ENCODE results near the gene PMF1.

PMF1 gene

DNA sequence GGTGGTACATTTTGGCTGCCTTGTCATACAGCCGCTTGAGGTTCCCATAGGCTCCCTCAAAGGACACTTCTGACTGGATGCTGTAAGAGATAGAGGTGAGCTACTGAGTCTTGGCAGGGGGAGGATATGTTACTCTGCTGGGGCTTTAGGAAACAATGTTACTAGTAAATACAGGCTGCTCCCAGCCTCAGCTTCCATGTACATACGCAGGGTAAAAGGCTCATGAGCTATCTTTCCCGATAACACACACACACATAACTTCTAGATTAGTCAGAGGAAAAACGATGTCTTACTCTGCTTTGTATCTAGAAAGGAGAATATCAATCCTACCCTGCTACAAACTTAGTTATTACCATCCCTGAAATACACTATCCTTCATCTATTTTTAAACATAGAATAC lies 55.5 kb downstream of the PMF1 start:
- H3K4me3 ChIP-seq (ENCODE audit: low read depth, low read length, poor library complexity, severe bottlenecking) = no peak overlapping the region
- H3K9me2 ChIP-seq (ENCODE audit: low read depth, low read length) = no peaks in the 10 kb centered on the region
- H2AFZ ChIP-seq (ENCODE audit: low read length) = no peak overlapping the region
- no peaks in the 10 kb centered on the region for H3K9me3 ChIP-seq (ENCODE audit: low read length)
- H3K27ac ChIP-seq (ENCODE audit: low read depth, low read length, poor library complexity, severe bottlenecking) = no peak overlapping the region
- no peak overlapping the region for H3K9ac ChIP-seq (ENCODE audit: low read length)
- no peaks in the 10 kb centered on the region for H3K4me1 ChIP-seq (ENCODE audit: insufficient read depth, low read length, severe bottlenecking)
- no peaks in the 10 kb centered on the region for H4K20me1 ChIP-seq (ENCODE audit: insufficient read depth, low read length)
- H3F3A ChIP-seq (ENCODE audit: insufficient read depth, low read length) = no peaks in the 10 kb centered on the region
- TF ChIP-seq, protein P1, sequence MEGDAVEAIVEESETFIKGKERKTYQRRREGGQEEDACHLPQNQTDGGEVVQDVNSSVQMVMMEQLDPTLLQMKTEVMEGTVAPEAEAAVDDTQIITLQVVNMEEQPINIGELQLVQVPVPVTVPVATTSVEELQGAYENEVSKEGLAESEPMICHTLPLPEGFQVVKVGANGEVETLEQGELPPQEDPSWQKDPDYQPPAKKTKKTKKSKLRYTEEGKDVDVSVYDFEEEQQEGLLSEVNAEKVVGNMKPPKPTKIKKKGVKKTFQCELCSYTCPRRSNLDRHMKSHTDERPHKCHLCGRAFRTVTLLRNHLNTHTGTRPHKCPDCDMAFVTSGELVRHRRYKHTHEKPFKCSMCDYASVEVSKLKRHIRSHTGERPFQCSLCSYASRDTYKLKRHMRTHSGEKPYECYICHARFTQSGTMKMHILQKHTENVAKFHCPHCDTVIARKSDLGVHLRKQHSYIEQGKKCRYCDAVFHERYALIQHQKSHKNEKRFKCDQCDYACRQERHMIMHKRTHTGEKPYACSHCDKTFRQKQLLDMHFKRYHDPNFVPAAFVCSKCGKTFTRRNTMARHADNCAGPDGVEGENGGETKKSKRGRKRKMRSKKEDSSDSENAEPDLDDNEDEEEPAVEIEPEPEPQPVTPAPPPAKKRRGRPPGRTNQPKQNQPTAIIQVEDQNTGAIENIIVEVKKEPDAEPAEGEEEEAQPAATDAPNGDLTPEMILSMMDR (IDR thresholded peaks at IDR 0.05; ENCODE audit: low read length) = no peak
- TF ChIP-seq EZH2 (IDR thresholded peaks at IDR 0.05; ENCODE audit: borderline replicate concordance, low read length) = no peak
- peaks cover 91% of the 10 kb centered on the region for H3K36me3 ChIP-seq (ENCODE audit: insufficient read depth, low read length)
- H3K27me3 ChIP-seq (ENCODE audit: insufficient read depth, low read length) = no peaks in the 10 kb centered on the region
- no peaks in the 10 kb centered on the region for H3K79me2 ChIP-seq (ENCODE audit: insufficient read depth, low read length)
- no peak overlapping the region for H3K4me2 ChIP-seq (ENCODE audit: low read length)

DNA sequence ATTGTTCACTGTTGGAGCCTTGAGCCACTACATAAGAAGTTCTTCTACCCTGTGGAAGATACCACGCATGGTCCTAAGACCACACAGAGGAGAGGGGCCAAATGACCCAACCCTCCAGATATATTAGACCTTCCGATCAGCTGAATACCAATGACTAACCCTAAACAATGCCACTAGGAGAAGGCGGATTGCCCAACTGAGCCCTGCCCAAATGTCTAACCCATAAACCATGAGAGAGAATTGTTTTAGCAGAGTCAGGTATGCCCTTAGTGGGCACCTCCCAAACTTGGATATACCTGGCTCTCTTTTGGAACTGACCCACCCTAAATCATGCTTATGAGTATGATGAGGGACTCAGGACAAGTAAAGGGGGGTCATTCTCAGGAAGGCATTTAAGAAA lies 57.5 kb downstream of the PMF1 start:
- Histone ChIP-seq H2AFZ (ENCODE audit: low read length) (no peak overlapping the region), H3K4me1 (ENCODE audit: insufficient read depth, low read length, severe bottlenecking) (no peaks in the 10 kb centered on the region), H3K27me3 (ENCODE audit: insufficient read depth, low read length) (no peaks in the 10 kb centered on the region), H3K9me3 (ENCODE audit: low read length) (no peaks in the 10 kb centered on the region), H3K36me3 (ENCODE audit: insufficient read depth, low read length) (peaks cover 93% of the 10 kb centered on the region), H3K4me2 (ENCODE audit: low read length) (no peak overlapping the region), H3K27ac (ENCODE audit: low read depth, low read length, poor library complexity, severe bottlenecking) (no peak overlapping the region), H3K4me3 (ENCODE audit: low read depth, low read length, poor library complexity, severe bottlenecking) (no peak overlapping the region), H4K20me1 (ENCODE audit: insufficient read depth, low read length) (no peaks in the 10 kb centered on the region), H3K9me2 (ENCODE audit: low read depth, low read length) (no peaks in the 10 kb centered on the region), H3K9ac (ENCODE audit: low read length) (no peak overlapping the region), H3F3A (ENCODE audit: insufficient read depth, low read length) (no peaks in the 10 kb centered on the region), H3K79me2 (ENCODE audit: insufficient read depth, low read length) (no peaks in the 10 kb centered on the region)
- TF ChIP-seq EZH2 (IDR thresholded peaks at IDR 0.05; ENCODE audit: borderline replicate concordance, low read length) = no peak
- TF ChIP-seq, protein P1 (IDR thresholded peaks at IDR 0.05; ENCODE audit: low read length) = no peak

DNA sequence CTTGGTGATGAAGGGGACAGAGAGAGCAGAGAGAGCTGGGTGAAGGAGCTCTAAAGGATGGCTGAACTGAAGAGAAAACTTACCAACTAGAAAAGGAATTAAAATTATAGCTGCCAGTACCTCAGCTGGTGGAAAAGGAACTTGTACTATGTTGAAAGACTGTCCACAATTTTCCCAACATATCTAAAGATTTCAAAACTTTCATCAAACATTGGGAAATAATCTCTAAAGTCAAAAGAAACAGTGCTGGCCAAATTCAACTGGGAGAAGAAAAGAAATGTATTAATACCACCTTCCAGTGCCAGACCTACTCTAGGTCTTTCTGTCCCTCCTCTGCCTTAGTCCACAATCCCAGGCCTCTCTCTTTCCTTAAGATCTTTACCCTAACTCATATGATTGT lies 63.7 kb downstream of the PMF1 start:
- H3K9ac ChIP-seq (ENCODE audit: low read length) = no peak overlapping the region
- peaks cover 24% of the 10 kb centered on the region for H3K79me2 ChIP-seq (ENCODE audit: insufficient read depth, low read length)
- no peak overlapping the region for H3K27ac ChIP-seq (ENCODE audit: low read depth, low read length, poor library complexity, severe bottlenecking)
- no peaks in the 10 kb centered on the region for H3K27me3 ChIP-seq (ENCODE audit: insufficient read depth, low read length)
- H3K4me3 ChIP-seq (ENCODE audit: low read depth, low read length, poor library complexity, severe bottlenecking) = no peak overlapping the region
- H4K20me1 ChIP-seq (ENCODE audit: insufficient read depth, low read length) = no peaks in the 10 kb centered on the region
- H3K4me1 ChIP-seq (ENCODE audit: insufficient read depth, low read length, severe bottlenecking) = peaks cover 13% of the 10 kb centered on the region
- no peaks in the 10 kb centered on the region for H3K9me3 ChIP-seq (ENCODE audit: low read length)
- no peak overlapping the region for H2AFZ ChIP-seq (ENCODE audit: low read length)
- no peaks in the 10 kb centered on the region for H3K9me2 ChIP-seq (ENCODE audit: low read depth, low read length)
- no peak for TF ChIP-seq EZH2 (IDR thresholded peaks at IDR 0.05; ENCODE audit: borderline replicate concordance, low read length)
- TF ChIP-seq, protein P1 (IDR thresholded peaks at IDR 0.05; ENCODE audit: low read length) = no peak
- H3K36me3 ChIP-seq (ENCODE audit: insufficient read depth, low read length) = peaks cover 88% of the 10 kb centered on the region
- no peak overlapping the region for H3K4me2 ChIP-seq (ENCODE audit: low read length)
- H3F3A ChIP-seq (ENCODE audit: insufficient read depth, low read length) = no peaks in the 10 kb centered on the region

Measured in OCI-LY1 (cell line).